GM12865 (cell line): ENCODE measurements around the gene SLTM.
"Not testable (repeated sequence)": the region's sequence is repeated elsewhere in the genome, so short reads cannot be mapped to it uniquely, and the experiment has no call there.

ENCODE experiments used
- DNase-seq: peaks from one replicate; pipeline ENCODE4 v3.0.0; 2010; ENCODE audit warnings: low read depth
- H3K4me3 ChIP-seq: 2 replicates; pipeline ENCODE4 v1.5.1; 2011; ENCODE audit warnings: mild to moderate bottlenecking, low read depth, low read length, control low read depth
- TF ChIP-seq, protein P1 (sequence below): IDR thresholded peaks from 2 replicates; pipeline ENCODE4 v1.5.1; 2011; ENCODE audit warnings: low read length, control low read depth, low read depth, inconsistent platforms; ENCODE audit not compliant: insufficient read depth; ENCODE audit errors: missing control alignments

SLTM gene

DNA sequence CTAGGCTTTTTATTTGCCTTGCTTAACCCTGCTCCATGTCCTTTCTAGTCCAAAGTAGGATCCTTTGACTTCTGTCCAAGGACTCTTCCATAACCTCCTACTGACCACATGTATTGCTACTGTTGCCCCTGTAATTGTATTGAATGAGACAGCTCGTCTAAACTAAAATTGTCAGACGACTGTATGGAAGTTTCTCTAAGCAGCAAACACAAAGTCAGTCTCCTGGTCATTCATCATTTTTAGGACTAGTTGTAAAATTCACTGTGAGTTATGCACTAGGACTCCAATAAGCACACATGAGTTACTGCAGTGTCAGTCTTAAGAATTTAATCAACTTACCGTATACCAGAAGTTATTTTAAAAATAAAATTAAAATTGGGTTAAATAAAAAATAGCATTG is 32.8 kb downstream of the SLTM start:
- DNase-seq: no peak

DNA sequence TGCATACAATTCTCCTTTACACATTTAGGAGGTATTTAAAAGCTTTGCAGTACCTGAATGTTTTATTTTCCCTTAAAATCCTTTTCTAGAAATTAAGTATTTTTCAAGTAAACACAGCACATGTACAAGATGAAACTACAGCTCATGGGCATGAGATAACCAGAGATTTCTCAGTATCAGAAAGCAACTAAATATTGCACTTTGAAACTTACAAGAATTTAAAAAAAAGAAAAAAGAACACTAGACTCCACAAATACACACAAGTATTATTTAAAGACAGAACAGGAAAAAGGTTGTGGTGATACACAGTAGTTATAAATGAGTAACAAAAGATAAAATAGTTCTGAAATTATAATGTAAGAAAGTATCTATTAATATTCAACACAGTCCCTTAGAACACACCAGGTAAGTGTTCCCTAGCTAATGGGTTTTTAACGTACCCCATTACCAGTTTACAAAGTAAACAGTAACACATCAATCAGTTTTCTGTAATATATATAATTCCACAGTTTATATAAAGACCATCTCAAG is 35.3 kb downstream of the SLTM start:
- no peak overlapping the region for H3K4me3 ChIP-seq
- TF ChIP-seq, protein P1, sequence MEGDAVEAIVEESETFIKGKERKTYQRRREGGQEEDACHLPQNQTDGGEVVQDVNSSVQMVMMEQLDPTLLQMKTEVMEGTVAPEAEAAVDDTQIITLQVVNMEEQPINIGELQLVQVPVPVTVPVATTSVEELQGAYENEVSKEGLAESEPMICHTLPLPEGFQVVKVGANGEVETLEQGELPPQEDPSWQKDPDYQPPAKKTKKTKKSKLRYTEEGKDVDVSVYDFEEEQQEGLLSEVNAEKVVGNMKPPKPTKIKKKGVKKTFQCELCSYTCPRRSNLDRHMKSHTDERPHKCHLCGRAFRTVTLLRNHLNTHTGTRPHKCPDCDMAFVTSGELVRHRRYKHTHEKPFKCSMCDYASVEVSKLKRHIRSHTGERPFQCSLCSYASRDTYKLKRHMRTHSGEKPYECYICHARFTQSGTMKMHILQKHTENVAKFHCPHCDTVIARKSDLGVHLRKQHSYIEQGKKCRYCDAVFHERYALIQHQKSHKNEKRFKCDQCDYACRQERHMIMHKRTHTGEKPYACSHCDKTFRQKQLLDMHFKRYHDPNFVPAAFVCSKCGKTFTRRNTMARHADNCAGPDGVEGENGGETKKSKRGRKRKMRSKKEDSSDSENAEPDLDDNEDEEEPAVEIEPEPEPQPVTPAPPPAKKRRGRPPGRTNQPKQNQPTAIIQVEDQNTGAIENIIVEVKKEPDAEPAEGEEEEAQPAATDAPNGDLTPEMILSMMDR: no peak
- peak; percentile 14 for DNase-seq

More for the DNA sequence above, 32.8 kb downstream of the SLTM start:
- TF ChIP-seq, protein P1: no peak
- H3K4me3 ChIP-seq: no peak overlapping the region

DNA sequence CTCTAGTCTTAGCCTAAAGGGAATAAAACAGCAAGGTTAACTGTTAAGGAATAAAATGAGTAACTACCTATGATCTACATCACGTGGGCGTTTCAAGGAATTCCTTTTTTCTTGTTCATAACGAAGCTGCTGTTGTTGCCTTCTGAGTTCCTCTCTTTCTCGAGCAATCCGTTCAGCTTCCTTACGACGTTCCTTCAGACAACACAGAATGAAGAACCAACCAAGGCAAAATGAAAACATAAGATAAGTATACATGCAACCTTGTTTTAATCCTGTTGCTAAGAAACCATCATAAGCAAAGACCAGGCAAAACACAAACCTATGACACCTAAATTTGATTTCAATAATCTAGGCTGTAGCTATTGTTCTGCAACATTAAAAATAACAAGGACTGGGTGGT is 44.1 kb downstream of the SLTM start:
- H3K4me3 ChIP-seq: no peak overlapping the region
- TF ChIP-seq, protein P1: no peak
- no peak for DNase-seq

DNA sequence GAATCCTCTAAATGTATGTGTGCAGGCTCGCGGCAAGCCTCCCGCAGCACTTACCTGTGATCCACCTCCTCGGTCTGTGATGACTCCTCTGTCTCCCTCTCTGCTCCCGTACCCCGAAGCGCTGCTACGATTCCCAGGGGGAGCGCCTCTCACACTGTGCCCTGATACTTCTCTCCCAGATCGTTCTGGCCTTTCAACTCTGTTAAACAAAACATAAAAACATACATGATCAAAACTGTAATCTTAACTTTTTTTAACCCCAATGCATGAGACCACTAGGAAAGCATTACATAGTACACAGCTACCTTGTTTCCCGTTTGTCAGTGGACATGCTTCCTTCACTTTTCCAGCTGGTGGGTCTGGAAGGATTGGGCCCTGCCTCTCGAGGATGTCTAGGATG is 46.6 kb downstream of the SLTM start:
- no peak for DNase-seq
- no peak overlapping the region for H3K4me3 ChIP-seq
- TF ChIP-seq, protein P1: no peak

DNA sequence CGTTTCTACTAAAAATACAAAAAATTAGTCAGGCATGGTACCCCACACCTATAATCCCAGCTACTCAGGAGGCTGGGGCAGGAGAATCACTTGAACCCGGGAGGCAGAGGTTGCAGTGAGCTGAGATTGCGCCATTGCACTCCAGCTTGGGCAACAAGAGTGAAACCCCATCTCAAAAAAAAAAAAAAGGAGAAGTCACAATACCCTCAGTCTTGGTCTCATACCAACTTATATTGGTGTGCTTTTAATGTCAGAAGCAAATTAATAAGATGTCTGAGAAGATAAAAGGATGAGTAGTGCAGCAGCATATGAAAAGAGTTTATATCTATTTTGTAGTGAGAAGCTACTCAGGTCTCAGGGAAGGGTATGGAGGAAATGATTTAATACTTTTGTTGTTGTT is 49.6 kb downstream of the SLTM start:
- not testable (repeated sequence) for DNase-seq, H3K4me3 ChIP-seq

DNA sequence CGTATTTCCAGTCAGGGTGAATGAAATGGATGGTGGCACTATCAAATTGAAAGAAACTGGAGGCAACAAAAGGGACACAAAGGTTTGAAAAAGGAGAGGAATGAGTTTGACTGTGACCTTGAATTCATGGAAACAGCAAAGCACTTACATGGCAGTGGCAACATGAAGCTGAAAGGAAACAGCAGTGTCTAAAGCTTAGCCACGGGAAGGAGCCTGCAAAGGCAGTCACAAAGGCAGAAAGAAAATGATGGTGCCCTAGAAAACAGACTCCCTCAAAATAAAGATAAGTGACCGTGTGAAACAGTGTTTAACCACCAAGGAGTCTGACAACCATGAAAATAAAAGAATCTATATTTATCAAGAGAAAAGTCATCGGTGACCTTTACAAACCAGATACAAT is 51.2 kb downstream of the SLTM start:
- TF ChIP-seq, protein P1: no peak
- no peak overlapping the region for H3K4me3 ChIP-seq
- no peak for DNase-seq

DNA sequence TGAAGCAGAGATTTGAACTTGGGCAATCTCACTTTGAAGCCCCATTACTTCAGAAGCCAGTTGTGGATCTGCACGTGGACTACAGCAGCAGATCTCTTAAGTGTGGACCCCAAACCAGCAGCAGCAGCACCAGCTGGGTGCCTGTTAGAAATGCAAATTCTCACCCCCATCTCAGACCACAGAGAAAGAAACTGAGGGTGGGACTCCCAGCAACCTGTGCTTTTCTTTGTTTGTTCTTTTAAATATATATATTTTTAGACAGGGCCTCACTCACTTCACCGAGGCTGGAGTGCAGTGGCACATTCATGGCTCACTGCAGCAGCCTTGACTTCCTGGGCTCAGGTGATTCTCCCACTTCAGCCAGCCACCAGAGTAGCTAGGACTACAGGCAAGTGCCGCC is 53.2 kb downstream of the SLTM start:
- TF ChIP-seq, protein P1: no peak
- H3K4me3 ChIP-seq: no peak overlapping the region
- DNase-seq: peak; percentile 65
